ENCODE results near the gene OR2M4.
"Not testable (repeated sequence)": the region's sequence is repeated elsewhere in the genome, so short reads cannot be mapped to it uniquely, and the experiment has no call there.

Gene OR2M4

GRCh38 chr1:248231117-248231516, at the start of gene OR2M4:
TSS of gene OR2M4 (plus strand) at chr1:248231417. CDS start at chr1:248238929, 7,512 bp downstream.
- DNase-seq = no peak

GRCh38 chr1:248183996-248184395, 47.2 kb upstream of the OR2M4 start:
- no peak for DNase-seq

- DNase-seq = no peak
These were observed 43.9 kb upstream of the OR2M4 start for GRCh38 chr1:248187363-248187762.

GRCh38 chr1:248189026-248189425, 42.2 kb upstream of the OR2M4 start:
- DNase-seq = no peak

- no peak for DNase-seq
These were observed 37.1 kb upstream of the OR2M4 start for GRCh38 chr1:248194117-248194516.

GRCh38 chr1:248196965-248197364, 34.3 kb upstream of the OR2M4 start, which contains the start of gene OR2M3:
TSS of gene OR2M3 (plus strand) at chr1:248197265. CDS start at chr1:248203068, 5,803 bp downstream.
- DNase-seq = no peak

- DNase-seq = no peak
These were observed 15.3 kb upstream of the OR2M4 start for GRCh38 chr1:248215880-248216279.

GRCh38 chr1:248225537-248225936, 5.7 kb upstream of the OR2M4 start:
- no peak for DNase-seq

GRCh38 chr1:248229360-248229908, 1.8 kb upstream of the OR2M4 start:
- no peak for DNase-seq

- no peak for DNase-seq
These were observed 8.3 kb downstream of the OR2M4 start for GRCh38 chr1:248239478-248239877.

- DNase-seq = no peak
These were observed 12.0 kb downstream of the OR2M4 start for GRCh38 chr1:248243204-248243603.

GRCh38 chr1:248259309-248259708, 28.1 kb downstream of the OR2M4 start:
- DNase-seq = not testable (repeated sequence)

- DNase-seq = no peak
These were observed 37.0 kb downstream of the OR2M4 start for GRCh38 chr1:248268178-248268577.

- DNase-seq = not testable (repeated sequence)
These were observed 42.0 kb downstream of the OR2M4 start for GRCh38 chr1:248273225-248273624.

GRCh38 chr1:248277876-248278275, 46.7 kb downstream of the OR2M4 start, which contains the start of gene OR2T33:
TSS of gene OR2T33 (minus strand) at chr1:248277976. CDS start at chr1:248273814, 4,162 bp downstream.
- DNase-seq = no peak

GRCh38 chr1:248288391-248288790, 57.2 kb downstream of the OR2M4 start:
- no peak for DNase-seq
